HTERT RPE-1 (cell line): ENCODE measurements around the gene LENEP.

ENCODE experiments used
- in situ Hi-C: fragments of 300-500 bp; cut with MboI; formaldehyde crosslinking; loops from 4 replicates; pipeline ENCODE4 v1.14.3; 2020; ENCODE audit warnings: low sequenced_read_pairs

The LENEP gene

GRCh38 chr1:155022136-155022926 is 28.9 kb downstream of the LENEP start:
- in situ Hi-C loops, result no loop called here

DNA sequence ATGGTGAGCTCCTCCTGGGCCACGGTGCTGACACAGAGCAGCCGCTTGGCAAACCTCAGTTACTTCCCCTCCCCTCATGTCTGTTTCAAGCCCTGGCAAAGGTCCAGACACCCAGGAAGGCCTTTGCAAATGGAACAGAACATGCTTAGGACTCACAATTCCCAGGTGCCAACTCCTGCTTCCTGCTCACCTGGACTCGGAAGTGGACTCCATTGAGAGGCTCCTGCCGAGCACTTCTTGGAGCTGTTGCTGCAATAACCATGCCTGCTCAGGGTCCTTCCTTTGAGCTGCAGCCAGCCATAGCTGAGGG is 29.5 kb downstream of the LENEP start:
- in situ Hi-C loops, result no loop called here

- in situ Hi-C loops, result no loop called here
These were observed 30.2 kb downstream of the LENEP start for GRCh38 chr1:155023627-155024026.

DNA sequence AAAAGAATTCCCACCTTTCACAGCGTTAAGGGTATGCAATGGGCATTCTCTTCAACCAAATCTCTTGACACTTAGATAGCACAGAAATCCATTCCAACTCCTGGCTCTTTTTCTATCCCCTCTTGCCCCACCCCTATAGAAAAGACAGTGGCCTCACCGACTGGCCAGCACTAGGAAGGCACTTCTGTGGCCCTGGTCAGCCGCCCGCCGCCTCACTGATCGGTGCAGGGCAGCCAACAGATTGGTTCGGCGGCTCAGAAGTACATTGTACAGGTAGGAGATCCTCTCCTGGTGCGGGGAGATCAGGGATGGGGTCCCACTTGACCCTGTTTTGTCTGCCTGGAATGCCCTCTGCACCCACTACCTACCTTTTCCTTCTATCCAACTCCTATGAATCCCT is 30.9 kb downstream of the LENEP start:
- in situ Hi-C loops, result no loop called here

DNA sequence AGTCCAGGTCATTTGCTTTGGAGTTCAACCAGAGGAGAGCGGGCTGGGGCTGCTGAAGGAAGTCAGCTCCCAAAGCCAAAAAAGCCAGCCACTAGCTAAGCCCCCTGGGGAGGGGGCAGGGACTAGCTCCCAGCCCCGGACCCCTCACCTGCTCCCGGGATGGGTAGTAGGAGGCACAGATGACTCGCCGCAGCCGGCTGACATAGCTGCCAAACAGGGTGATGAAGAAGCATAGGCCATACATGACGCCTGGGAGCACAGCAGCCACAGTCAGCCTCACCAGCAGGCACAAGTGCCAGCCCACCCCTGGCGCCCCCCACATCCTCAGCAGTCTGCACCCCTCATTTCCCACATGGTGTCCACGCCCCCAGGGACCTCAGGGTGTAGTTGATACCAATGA is 32.8 kb downstream of the LENEP start:
- in situ Hi-C loops, result no loop called here

GRCh38 chr1:155026588-155026987 is 33.2 kb downstream of the LENEP start:
- in situ Hi-C loops, result no loop called here

DNA sequence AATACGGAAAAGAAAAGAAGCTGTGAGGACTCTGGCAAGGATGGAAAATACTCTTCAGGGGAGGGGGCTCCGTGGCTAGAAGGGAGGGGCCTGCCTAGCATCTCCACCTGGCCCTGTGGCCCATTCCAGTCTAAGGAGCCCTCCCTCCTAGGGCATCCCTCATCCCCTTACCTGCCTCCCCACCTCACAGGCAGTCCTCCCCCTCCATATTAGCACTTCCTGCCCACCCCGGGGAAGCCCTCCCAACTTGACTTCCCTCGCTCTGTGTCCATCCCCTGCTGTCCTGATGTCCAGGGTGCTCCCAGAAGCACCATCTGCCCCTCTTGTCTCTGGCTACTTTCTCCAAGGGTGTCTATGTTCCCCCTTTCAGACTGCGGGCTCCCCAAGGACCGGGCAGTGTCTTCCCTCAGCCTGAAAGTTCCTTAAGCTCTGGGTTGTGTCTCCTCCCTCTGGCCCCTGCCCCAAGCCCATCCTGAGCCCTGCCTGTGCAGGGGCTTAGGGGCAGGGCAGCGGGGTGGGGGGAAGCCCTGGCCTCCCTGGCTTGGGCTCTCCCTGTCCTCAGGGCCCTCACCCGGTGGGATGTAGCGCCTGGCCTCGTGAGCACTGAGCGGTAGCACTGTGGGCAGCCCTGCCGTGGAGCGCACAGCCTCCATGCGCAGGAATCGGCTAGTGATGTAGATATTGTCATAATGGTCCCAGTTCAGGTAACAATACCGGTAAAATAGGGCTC is 36.3 kb downstream of the LENEP start:
- in situ Hi-C loops, result no loop called here

- in situ Hi-C loops, result no loop called here
These were observed 36.9 kb downstream of the LENEP start for GRCh38 chr1:155030243-155030795.

- in situ Hi-C loops, result no loop called here
These were observed 37.5 kb downstream of the LENEP start for GRCh38 chr1:155030899-155031298.

- in situ Hi-C loops, result no loop called here
These were observed 39.5 kb downstream of the LENEP start for GRCh38 chr1:155032886-155033285.

DNA sequence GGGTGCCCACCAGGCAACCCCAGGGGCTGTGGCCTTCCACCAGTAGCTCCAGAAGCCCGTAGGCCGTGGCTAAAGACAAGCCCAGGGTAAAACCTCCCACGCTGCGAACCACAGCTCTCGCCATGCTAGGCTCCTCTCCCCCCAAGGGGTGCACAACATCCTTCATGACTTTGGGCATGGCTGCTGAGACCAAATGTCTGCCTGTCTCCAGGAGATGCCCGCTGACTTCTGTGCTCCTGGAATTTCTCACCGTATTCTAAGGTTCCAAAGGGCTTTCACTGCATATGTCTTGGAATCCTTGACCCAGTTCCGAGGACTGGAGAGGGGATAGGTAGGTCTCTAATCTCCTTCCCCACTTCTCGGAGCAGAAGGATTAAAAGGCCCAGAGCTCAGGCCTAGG is 40.1 kb downstream of the LENEP start, which contains the start of the genes DCST1 and DCST2:
Gene DCST1, plus strand, starts transcription at position 301 of the 400 bp plus-strand sequence. CDS start 213 bp downstream, outside the sequence.
Gene DCST2, minus strand, starts transcription at position 258 of the 400 bp plus-strand sequence. Its CDS starts 80 bp downstream, at position 178.
- in situ Hi-C loops, result no loop called here

DNA sequence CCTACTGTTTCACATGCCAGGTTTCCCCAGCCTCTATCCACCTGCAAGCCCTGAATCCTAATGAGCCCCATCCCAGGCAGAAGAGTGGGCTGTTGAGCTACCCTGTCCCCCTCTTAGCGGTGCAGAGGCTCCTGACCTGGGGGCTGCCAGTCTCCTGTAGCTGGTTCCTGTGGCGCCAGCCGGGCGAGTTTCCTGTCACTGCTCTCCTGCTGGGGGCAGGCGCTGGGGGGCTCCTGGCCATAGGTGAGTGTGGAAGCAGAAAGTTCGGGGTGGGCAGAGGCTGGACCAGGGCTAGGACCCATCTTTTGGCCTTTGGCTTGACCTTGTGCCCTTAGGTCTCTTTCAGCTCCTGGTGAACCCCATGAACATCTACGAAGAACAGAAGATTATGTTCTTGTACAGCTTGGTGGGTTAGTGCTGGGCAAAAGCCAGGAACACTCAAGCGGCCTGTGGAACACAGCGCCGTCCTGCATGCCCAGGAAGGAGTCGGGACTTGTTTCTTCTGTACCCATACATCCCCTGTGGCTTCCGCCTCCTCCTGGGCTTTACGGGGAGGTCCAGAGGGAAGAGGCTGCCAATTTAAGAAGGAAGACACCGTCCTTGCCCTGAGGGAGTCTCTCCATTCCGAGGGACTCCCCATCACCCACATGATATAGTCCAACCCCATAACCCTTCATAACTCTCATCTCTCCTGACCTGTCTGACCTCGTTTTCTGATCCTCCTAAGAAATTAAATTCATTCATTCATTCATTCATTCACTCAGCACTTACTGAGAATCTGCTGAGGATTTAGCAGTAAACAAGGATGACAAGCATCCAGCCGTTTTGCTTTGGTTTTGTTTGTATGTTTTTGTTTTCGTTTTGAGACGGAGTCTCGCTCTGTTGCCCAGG is 41.2 kb downstream of the LENEP start:
- in situ Hi-C loops, result no loop called here

DNA sequence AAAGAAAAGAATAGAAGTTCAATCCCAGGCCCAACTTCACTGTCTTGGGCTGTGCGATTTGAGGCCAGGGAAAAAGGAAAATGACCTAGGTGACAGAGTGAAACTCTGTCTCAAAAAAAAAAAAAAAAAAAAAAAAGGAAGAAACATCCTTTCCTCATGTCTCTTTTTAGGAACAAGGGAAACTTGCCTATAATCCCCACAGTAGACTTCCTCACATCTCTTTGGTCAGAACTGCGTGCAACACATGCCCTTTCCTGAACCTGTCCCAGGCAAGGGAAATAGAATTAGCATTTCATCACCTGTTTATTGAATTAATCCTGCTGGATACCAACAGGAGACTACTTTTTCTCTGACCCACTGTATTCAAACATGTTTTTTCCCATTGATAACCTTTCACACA is 42.5 kb downstream of the LENEP start:
- in situ Hi-C loops, result no loop called here

DNA sequence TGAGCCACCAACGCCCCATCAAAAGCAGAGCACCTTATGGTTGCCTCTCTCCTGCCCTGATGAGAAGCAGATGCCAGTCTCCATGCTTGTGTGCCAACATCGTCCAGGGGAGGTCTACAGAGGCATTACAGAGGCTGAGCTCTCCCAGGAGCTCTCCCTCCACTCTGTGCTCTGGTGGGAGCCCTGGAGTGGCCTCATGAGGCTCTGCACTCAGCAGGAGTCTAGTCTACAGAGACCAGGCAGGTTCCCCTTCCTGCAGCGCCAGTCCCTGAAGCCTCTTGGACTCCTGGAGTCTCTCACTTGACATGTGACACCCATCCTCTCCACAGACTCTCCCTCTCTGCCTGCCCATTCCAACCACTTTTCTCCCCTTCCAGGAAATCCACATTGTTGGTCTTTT is 43.7 kb downstream of the LENEP start:
- in situ Hi-C loops, result no loop called here

DNA sequence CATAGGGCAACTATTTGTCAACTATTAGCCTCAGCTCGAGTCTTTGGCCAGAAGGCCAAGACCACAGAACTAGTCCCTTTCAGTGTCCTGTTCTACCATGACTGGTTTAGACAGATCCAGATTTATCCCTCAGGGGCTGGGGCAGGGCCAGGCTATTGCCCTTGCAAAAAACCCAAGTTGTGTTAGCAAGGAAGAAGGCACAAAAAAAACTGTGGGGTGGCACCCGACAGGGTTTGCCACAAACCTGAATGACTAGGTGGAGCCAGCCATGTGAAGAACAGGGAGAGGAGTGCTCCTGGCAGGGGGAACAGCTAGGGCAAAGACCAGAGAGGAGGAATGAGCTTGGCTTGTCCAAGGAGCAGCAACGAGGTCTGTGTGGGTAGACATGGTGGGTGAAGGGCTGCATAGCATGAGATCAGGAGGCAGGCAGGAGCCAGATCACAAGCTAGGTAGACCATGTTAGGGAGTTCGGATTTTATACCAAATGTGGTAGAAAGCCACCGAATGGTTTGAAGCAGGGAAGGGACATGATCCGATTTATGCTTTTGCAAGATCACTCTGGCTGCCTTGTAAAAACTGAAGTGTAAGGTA is 44.6 kb downstream of the LENEP start:
- in situ Hi-C loops, result no loop called here

GRCh38 chr1:155038602-155039307 is 45.4 kb downstream of the LENEP start:
- in situ Hi-C loops, result no loop called here

GRCh38 chr1:155039308-155039669 is 45.9 kb downstream of the LENEP start:
- in situ Hi-C loops, result no loop called here

DNA sequence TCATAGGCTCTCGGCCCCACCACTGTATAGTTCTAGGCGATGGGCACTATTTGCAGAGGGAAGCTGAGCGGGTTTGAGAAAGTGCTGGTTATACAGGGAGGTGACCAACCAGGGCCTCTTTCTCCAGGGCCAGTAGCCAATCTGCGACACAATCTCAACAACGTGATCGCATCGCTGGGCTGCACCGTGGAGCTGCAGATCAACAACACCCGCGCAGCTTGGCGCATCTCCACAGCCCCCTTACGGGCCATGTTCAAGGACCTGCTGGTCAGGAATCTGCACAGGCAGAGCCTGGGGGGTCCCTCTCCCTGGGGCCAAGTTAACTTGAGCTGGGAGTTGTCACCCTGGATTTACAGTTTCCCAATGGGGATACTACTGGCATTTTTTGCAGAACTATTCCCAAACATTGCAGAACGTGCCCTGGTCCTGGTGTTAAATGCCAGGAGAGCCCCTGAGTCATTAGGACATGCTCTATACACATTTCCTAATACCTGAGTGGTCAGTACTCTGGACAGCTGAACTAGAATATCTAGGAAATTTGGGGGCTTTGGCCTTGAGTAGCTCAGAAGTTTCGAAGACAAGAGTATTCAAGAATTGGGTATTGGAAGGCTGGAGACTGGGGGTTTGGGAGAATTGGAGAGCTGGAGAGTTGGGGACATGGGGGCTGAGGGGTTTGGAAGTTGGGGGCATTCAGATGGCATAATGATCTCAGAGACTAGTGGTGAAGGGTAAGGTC is 47.1 kb downstream of the LENEP start:
- in situ Hi-C loops, result no loop called here

- in situ Hi-C loops, result no loop called here
These were observed 49.4 kb downstream of the LENEP start for GRCh38 chr1:155042789-155043188.
